ENCODE data around the gene SMAD9.

DNA sequence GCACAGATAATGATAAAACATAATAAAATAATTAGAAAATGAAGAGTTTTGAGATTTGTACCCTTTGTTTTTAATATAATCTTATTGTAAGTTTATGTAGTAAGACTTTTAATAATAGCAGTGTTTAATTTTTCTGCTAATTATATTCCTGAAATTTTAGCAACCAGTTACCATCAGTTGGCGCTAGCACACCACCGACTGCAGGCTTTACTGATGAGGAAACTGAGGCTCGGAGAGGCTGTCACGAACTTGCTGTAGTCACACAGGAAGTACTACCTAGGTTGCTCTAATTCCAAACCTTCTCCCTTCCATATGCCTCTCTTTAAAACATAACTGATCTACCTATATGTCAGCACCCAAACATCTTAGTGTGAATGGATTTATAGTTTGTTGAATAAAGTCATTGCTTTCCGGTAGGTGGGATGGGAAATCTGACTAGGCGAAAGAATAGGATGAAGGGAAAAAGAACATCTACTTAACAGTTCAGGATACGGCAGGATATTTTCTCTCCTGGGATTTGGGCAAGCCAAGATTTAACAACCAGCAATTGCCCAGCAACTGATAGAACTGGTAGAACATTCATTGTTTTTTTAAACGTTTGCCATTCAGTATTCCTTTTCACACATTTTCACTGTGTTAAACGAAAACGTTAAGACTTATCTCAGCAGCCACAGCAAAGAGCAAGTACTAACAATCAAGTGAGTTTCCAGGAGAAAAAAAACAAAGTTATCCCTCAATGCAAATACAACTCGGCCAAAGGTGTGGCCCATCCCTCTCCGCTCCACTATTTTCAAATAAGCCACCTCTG is 101.8 kb downstream of the SMAD9 start:
- TF ChIP-seq EZH2phosphoT487 (IDR thresholded peaks at IDR 0.05; ENCODE audit: borderline replicate concordance, low read length), result no peak
- peak; percentile 43 for TF ChIP-seq CTCF (IDR thresholded peaks at IDR 0.05; ENCODE audit: low read depth, low read length, poor library complexity, severe bottlenecking)

Measured in DOHH2 (cell line).